HG02571 (cell line): ENCODE measurements around the gene TMEM52.

Experiments
- ATAC-seq: cut with Tn5 transposase; IDR thresholded peaks from one replicate; pipeline ENCODE4 v1.9.1; 2021; ENCODE audit warnings: mild to moderate bottlenecking, moderate library complexity; ENCODE audit not compliant: unreplicated experiment

TMEM52 gene

DNA sequence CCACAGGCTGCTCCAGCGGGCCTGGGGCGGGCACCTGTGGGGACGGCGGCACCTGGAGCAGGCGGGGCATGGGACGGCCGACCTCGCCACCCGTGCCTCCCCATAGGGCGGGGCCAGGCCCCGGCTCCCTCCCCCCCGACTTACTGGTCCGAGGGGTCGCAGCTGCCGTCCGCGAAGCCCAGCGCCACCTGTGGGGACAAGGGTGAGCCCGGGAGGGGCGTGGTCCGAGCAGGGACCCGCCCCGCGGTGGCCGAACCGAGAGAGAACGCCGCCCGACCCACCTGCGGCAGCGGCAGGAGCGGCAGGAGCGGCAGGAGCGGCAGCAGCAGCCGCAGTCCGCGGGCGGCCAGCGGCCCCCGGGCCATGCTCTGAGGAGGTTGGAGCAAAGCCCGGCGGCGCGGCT lies at the start of gene TMEM52:
TMEM52 (minus strand) TSS at position 379 of the 403 bp plus-strand sequence; CDS start at position 365, 14 bp downstream.
- peak; percentile 13 for ATAC-seq

DNA sequence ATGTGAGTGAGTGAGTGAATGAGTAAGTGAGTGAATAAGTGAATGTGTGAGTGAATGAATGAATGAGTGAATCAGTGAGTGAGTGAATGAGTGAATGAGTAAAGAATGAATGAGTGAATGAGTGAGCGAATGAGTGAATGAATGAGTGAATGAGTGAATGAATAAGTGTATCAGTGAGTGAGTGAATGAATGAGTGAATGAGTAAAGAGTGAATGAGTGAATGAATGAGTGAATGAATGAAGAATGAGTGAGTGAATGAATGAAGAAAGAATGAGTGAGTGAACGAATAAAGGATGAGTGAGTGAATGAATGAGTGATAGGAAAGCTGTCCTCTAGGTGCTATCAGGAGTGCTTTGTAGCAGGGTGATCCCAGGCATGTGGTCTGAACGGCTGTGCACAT lies 48.8 kb upstream of the TMEM52 start:
- no peak for ATAC-seq

DNA sequence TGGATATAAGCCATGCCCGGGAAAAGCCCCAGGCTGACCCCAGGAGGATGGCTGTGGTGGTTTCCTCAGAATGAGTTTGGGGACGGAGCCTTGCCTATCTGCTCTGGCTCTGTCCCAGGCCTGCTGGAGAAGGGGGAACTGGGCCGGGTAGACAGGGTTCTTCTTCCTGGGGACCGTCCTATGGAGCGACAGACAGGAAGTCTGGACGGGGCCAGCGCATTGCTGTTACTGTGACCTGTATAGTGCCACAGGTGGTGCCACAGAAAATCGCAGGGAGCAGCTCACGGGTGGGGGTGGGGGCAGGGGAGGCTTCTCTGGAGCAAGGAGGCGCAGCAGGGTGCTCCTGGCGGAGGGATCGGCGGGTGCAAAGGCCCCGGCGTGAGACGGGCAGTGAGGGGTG lies 48.1 kb upstream of the TMEM52 start:
- ATAC-seq = no peak

DNA sequence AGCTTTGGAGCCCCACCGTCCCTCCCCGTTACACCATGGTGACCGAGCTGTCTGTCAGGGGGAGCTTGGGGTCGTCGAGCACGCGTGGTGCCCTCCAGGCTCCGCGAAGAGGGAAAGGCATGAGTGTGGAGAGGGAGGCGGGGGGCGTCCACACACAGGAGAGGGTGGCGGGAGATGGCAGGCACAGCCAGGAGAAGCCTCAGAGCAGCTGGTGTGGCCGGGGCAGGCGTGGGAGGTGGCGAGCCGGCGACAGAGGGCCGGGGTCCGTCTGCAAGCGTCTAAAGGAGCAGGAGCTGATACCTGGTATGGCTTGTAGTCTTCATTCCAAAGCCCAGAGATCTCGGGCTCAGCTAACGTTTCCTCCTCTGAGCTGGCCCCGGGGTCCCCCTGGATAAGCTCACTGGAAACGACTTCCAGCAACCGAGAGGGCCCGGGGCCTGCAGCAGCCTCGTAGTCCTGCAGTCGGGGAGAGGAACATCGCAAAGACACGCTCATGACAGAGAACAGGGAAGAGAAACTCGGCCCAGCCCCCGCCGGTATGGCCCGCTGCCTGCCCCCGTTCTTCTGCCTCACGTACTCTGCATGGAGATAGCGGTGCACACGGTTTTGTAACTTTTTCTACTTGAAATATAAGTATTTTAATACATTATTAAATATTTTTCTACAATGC lies 47.1 kb upstream of the TMEM52 start:
- ATAC-seq = no peak

DNA sequence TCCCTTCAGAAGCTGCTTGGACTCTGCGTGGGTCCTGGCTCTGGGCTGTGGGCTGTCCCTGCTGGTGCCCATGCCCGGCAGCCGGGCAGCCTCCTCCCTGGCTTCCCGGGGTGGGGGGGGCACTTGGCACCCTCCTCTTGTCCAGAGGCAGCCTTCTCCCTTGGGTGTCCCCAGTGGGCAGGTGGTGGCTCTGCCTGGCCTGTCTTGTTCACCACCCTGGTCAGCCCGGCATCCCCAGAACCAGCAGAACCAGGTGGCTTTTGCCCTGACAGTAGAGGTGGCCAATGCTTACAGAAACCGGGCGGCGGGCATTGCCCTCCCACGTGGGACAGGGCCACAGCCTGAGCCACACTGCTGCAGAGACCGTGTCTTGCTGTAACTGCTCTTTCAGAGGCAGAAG lies 46.5 kb upstream of the TMEM52 start:
- no peak for ATAC-seq

DNA sequence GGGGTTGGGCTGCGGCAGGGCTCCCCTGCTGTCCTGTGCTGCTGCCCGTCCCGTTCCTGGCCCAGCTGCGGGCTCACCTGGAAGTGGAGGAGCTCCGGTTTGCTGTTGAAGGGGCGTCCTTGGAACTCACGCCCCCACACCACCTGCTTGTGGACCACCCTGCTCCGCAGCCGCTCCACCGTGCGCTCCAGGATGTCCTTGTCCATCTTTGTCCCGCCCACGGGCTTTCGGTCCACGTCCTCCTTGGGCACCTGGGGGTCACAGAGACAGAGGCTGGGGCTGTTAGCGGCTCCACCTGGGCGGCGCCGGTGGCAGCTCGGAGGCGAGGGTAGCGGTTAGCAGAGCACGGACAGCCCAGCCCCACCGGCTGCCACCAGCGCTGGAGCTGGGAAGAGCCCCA lies 45.7 kb upstream of the TMEM52 start:
- no peak for ATAC-seq

DNA sequence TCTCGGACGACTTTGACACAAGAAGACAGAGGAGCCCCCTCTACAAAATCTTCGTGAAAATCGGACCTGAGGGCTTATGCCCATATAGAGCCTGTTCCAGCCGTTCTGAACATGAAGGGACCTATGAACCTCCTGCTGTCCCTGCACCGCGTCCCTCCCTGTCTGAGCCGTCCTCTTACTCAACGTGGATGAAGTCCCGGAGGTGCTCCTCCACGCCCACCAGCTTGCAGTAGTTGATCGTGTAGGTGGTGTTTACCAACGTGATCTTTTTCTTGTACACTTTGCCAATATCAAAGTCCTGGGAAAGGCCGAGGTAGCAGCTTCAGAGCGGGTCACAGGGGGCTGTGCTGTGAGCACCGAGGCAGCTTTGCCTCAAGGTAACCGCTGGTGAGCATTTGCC lies 44.5 kb upstream of the TMEM52 start:
- no peak for ATAC-seq

DNA sequence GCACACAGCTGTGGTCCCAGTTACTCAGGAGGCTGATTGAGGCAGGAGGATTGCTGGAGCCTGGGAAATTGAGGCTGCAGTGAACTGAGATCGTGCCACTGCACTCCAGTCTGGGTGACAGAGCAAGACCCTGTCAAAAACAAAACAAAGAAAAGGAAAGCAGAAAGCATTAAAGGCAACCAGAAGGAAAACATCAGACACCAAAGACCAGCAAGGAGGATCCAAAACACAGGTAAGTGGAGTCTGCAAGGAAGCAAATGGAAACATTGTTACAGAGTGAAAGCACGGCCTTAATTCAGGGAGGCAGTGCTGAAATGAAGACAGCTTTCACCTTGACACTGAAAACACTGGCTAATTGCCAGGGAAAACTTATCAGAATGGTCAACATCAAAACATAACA lies 43.7 kb upstream of the TMEM52 start:
- ATAC-seq = no peak

DNA sequence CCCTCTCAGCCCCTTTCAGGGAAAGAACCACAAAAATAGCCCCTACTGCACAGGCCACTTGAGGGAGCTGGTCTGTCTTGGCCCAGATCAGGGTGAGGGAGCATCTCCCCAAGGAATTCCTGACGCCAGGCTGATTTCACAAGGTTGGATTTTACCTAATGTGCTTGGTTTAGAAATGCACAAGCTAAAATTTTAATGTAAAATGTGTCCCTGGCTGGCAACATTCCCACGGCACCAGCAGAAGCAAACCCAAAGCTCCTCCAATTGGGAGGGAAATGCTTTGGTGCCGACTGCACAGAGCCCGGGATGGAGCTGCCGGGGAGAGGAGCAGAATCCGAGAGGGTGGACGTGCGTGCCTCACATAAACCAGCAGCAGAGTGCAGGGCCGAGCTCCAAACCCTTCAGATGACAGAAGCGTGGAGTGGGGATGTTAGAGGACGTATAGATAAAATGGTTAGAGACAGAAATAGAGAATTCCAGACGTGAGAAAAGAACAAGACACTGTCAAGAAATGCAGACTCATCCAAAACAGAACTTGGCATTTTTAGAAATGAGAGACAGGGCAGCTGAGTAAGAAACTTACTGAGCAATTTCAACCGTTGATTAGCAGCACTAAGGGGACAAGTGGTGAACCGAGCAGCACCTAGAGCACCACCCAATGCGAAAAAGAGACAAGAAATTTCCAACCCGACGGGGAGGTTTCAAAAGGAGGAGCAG lies 41.6 kb upstream of the TMEM52 start:
- no peak for ATAC-seq

DNA sequence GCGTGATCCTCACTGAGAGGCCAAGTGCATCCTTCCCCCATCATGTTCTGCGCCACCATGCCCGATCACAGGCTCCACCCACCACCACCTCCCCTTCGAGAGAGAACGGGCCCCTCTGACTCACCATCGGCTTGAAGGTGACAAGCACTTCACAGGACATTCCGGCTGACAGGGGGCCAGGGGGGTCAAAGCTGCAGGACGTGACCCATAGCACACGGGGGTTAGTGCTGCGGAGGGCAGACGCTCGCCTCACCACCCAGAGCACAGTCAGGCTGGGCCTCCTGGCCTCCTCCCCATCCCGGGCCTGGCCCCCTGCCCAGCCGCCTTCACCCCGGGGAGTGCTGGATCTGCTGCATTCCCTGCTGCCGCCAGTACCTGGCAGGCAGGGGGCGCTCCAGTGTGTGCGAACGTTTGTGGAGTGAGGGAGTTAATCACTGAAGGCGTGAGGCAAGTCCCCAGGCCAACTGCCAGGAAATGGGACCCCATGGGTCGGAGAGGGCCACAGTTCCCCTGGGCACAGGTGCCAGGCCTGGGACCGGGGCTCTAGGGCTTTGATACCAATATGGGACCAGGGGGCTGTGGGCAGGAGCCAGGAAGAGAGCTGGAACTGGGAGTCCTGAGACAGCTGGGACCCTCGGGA lies 40.9 kb upstream of the TMEM52 start:
- ATAC-seq = no peak

DNA sequence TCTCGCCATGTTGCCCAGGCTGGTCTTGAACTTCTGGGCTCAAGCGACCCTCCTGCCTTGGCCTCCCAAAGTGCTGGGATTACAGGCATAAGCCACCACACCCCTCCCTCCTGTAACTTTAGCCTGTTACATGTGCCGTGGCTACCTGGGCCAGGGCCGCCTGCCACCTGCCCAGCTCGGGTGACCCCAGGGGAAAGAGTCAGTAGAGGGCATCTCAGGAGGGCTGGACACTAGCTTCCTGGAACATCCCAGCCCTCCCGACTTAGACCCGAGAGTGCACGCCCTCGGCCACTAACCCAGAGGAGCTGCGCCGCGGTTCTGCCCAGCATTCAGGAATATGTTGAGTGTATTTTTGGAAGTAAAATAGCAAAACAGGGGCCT lies 40.4 kb upstream of the TMEM52 start:
- no peak for ATAC-seq

DNA sequence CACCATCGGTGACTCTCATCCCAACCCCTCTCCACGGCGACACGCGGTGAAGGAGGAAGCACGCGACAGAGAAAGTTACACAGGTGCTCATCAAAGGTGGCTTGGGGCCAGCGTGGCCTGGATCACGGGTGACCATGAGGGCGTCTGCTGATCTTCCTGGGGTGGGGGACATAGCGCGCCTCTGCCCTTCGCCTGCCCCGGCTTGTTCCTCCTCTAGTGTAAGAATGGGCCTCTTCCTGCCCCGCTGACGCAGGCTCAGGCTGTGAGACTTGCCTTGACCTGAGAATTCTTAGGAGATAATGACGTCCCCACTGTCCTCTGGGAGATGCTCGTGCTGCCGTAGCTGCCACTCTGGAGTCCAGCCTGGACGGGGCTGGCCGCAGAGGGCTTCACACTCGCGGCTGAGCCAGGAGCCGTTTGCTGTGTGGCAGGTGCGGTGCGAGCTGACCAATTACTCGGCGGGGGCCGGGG lies 39.0 kb upstream of the TMEM52 start:
- no peak for ATAC-seq

DNA sequence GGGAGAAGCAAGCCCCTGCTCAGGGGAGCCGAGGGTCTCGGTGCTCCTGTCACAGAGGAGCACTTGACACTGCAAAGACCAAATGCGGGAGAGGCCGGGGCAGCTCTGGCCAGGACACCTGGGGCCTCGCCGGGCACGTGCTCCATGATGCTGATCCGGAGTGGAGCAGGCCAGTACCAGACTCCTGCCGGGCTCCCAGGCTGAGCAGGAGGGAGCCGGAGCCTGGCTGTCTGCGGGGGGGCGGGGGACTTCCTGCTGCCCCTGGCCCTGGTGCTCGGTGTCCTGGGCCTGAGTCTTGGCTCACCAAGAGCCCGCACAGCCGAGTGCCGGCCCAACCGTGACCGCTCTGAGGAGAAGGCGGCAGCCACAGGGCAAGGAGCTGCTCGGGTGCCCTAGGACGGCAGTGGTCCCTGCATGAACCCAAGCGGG lies 38.5 kb upstream of the TMEM52 start:
- no peak for ATAC-seq

DNA sequence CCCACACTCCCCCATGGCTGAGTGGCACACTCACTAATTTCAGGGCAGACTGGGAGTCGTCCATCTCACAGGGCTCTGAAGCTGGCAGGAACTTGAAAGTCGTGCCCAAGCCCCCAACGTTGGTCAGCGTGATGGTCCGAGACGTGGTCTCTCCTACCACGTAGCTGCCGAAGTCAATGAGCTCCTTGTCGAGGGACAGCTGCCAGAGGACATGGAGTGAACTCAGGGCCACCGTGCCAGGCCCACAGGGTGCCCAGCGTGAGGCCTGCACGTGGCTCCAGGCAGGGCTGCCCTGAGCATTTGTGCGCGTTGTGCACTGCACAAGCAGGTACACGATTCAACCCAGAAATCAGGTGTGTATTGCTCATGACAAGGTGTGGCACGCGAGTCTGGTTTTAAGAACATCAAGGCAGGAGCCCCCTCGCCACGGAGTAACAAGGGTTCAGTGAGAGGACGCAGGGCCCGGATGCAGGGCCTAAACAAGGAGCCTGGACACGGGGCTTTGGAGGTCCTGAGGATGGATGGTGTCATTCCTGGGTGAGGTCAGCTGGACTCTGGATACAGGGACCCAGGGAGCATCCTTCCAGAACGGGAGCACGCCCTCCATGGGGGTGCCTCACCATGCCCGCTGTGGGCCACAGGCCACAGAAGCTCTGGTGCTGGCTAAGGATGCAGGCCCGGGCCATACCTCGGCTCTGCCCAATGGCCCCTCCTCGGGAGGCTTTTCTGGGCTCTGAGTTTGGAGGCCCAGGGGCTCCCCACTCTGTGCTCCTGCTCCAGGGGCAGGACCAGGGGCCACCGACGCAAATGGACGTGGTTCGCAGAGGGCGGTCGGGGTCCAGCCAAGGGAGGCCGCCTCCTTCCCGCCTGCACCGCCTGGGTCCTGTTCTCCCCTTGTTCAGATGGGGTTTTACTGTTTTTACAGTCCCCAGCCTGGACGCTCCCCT lies 37.8 kb upstream of the TMEM52 start:
- no peak for ATAC-seq

DNA sequence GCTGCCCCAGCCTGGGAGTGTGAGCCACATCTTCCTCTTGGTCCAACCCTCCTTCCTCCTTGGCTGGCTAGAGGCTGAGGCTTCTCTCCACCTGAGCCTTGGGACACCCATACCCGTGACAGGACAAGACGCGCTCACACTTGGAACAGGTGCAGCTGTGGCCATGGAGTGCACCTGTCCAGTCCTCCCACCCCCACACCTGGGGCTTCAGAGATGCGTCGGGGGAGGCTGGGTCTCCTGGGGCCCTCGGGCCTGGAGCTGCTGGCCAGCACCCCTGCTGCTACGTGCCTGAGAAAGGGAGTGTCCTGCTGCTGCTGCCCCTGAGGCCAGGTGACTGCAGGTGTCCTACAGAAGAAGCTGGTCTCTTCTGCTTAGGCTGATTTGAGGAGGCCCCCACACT lies 37.0 kb upstream of the TMEM52 start:
- no peak for ATAC-seq

DNA sequence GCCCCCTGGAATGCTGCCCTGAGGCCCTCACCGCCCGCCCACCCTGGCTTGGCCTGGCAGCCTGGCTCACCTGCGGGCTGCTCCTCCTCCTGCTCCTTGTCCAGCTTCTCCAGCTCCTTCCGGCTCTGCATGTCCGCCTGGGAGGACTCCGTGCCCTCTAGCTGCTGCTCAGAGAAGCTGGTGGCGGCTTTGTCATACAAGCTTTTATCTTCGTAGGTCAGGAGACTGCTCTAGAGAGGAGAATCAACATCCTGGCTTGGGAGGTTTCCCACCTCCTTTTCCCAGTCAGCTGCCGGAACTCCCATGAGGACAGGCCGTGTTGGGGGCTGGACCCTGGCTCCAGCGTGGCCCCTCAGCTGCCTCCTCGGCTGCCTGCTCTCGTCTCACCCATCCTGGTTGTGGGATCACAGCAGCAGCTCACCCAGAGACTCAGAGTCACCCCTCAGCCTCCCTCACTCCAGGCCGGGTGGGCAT lies 36.6 kb upstream of the TMEM52 start:
- ATAC-seq = no peak

DNA sequence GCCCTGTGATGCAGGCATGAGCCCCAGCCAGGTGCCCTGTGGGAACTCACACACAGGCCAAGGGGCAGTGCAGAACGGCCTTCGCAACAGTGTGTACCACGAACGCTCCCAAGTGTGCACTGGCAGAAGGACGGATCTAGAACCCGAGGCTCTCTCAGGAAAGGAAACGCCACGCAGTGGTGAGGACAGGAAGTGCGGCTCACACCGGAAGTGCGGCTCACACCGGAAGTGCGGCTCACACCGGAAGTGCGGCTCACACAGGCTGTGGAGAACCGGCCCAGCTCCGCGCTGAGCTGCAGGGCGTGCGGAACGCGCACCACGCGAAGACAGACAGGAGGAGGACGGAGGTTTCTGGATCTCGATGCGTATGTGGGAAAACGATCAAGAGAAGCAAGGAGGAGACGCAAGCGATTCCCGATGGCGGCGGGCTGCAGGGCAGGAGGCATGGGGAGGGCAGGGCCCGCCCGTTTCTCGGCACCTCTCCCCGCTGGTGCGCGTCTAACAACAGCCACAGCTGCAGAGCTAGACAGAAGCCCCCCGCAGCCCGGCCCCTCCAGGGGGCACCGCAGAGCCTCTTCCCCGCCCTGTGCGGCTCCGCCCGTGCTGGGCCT lies 35.9 kb upstream of the TMEM52 start:
- ATAC-seq = no peak

DNA sequence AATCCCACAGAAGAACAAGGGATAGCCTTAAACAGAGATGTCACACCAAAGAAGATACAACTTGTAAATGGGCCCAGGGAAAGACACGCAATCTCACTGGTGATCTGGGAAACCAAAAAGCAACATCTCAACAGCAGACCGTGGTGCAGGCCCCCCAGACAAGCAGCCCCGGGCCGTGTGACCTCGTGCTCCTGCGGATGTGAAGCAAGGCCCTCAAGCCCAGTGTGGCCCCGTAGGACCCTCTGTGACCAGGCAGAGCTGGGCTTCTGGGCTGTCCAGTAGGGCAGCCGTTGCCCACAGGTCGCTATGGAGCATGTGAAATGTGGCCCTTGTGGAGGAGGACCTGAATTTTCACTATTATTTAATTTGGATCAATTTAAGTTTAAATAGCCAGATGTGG lies 34.9 kb upstream of the TMEM52 start:
- ATAC-seq = no peak

DNA sequence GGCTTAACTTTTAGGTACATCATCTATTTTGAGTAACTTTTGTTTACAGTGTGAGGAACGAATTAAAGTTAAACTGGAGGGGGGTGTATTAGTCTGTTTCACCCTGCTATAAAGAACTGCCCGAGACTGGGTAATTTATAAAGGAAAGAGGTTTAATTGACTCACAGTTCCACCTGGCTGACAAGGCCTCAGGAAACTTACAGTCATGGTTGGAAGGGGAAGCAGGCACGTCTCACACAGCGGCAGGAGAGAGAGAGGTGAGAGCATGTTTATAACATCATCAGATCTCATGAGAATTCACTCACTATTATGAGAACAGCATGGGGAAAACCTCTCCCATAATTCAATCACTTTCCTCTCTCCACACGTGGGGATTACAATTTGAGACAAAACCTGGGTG lies 31.9 kb upstream of the TMEM52 start:
- ATAC-seq = no peak

DNA sequence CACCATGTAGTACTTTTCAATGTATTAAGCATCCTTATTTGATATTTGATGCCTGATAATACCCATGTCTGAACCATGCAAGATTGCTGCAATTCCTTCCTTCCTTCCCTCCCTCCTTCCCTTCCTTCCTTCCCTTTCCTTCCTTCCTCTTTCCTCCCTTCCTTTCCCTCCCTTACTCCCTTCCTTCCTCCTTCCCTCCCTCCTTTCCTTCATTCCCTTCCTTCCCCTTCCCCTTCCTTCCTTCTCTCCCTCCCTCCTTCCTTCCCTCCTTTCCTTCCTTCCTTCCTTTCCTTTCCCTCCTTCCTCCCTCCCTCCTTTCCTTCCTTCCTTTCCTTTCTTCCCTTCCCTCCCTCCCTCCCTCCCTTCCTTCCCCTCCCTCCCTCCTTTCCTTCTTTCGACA lies 29.7 kb upstream of the TMEM52 start:
- no peak for ATAC-seq
